HG02885 (cell line): ENCODE results near the gene GGN.

Source experiments
- ATAC-seq: cut with Tn5 transposase; IDR thresholded peaks from one replicate; pipeline ENCODE4 v1.9.1; 2021; ENCODE audit warnings: mild to moderate bottlenecking; ENCODE audit not compliant: unreplicated experiment, poor library complexity

GGN gene

GRCh38 chr19:38388349-38389100 lies 691 bp upstream of the GGN start, which contains the start of gene SPRED3:
Gene SPRED3 (plus strand): TSS chr19:38388697. CDS start chr19:38390303, 1,606 bp downstream.
- ATAC-seq, result no peak

GRCh38 chr19:38386971-38387549 lies 774 bp downstream of the GGN start:
- no peak for ATAC-seq

GRCh38 chr19:38386300-38386970 lies 1.4 kb downstream of the GGN start:
- ATAC-seq, result no peak

GRCh38 chr19:38385804-38386257 lies 2.0 kb downstream of the GGN start:
- ATAC-seq, result no peak

- ATAC-seq, result no peak
These were observed 2.6 kb downstream of the GGN start for GRCh38 chr19:38385057-38385803.

- no peak for ATAC-seq
These were observed 3.4 kb downstream of the GGN start for GRCh38 chr19:38384209-38385027.

GRCh38 chr19:38383743-38384142 lies 4.1 kb downstream of the GGN start:
- no peak for ATAC-seq

GRCh38 chr19:38383184-38383583 lies 4.7 kb downstream of the GGN start:
- no peak for ATAC-seq

GRCh38 chr19:38381138-38381537 lies 6.7 kb downstream of the GGN start:
- ATAC-seq, result no peak

- ATAC-seq, result no peak
These were observed 9.0 kb downstream of the GGN start for GRCh38 chr19:38378866-38379265.

- ATAC-seq, result no peak
These were observed 10.8 kb downstream of the GGN start for GRCh38 chr19:38377052-38377451.

GRCh38 chr19:38376576-38376975 lies 11.3 kb downstream of the GGN start:
- no peak for ATAC-seq

- ATAC-seq, result no peak
These were observed 12.1 kb downstream of the GGN start for GRCh38 chr19:38375748-38376147.

GRCh38 chr19:38375098-38375493 lies 12.7 kb downstream of the GGN start:
- no peak for ATAC-seq

- ATAC-seq, result peak; percentile 98
These were observed 13.3 kb downstream of the GGN start, which contains the start of gene PSMD8 for GRCh38 chr19:38374332-38375097. Gene PSMD8 (plus strand): TSS chr19:38374571. CDS start chr19:38374602, 31 bp downstream.

- ATAC-seq, result no peak
These were observed 13.9 kb downstream of the GGN start for GRCh38 chr19:38373907-38374331.

GRCh38 chr19:38371081-38371480 lies 16.8 kb downstream of the GGN start:
- no peak for ATAC-seq

- no peak for ATAC-seq
These were observed 17.5 kb downstream of the GGN start for GRCh38 chr19:38370299-38370698.

- ATAC-seq, result no peak
These were observed 18.2 kb downstream of the GGN start for GRCh38 chr19:38369584-38369983.
